Measurements from ENCODE around the gene CARD14. TPM values are rescaled to one million over a fixed set of nuclear protein-coding genes. Genes with fewer than 3 reads are reported as not detected.
"Not testable (repeated sequence)": the region's sequence is repeated elsewhere in the genome, so short reads cannot be mapped to it uniquely, and the experiment has no call there.

The CARD14 gene
- total and polyA plus RNA-seq, 9 donors = 0.27 to 1.5 (median 0.56) TPM

DNA sequence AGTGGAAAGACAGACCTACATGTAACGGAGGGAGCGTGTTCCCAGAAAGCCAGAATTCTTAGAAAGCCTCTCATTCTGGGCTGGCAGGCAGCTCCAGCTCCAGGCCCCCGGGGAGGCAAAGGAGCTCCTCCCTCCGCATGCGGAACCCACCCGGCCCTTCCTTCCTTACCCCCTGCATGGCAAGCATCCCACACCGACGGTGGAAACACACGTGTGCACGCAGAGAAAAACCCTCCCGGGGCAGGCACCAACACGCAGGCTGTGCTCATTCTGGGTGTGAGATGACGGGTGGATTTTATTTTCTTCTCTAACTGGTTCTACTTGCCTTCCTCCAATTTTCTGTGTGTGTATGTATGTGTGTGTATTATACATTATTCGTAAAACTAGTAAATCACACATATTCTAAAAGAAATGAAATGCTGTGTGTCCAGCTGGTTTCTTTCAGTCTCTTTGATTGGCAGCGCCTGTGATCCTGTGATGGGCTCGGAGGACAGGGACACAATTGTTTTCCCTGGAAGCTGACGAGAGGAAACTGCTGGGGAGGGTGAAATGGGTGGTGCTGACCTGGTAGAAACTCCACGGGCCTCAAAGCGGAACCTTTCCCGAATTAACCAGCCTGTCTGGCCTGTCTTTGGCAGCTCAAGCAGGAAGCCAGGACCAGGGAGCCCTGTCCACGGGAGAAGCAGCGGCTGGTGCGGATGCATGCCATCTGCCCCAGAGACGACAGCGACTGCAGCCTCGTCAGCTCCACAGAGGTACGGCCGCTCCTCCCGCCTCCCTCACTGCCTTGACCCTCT is 22.2 kb downstream of the CARD14 start:
- peak; percentile 52 for DNase-seq
- Histone ChIP-seq H3K36me3 (ENCODE audit: control insufficient read depth, insufficient read depth, low read length) (no peaks in the 10 kb centered on the region), H3K4me3 (ENCODE audit: low read length) (no peak overlapping the region), H3K27ac (ENCODE audit: low read length) (no peak overlapping the region), H3K4me1 (ENCODE audit: control insufficient read depth, insufficient read depth, low read length) (peaks cover 29% of the 10 kb centered on the region), H3K9me3 (replicated peaks; ENCODE audit: control insufficient read depth, low read depth, low read length) (no peaks in the 10 kb centered on the region), H3K27me3 (ENCODE audit: control insufficient read depth, insufficient read depth, low read length) (no peaks in the 10 kb centered on the region)
- whole genome bisulfite sequencing (ENCODE audit: insufficient coverage) = 27% methylated on average over 15 of the region's 29 CpGs

DNA sequence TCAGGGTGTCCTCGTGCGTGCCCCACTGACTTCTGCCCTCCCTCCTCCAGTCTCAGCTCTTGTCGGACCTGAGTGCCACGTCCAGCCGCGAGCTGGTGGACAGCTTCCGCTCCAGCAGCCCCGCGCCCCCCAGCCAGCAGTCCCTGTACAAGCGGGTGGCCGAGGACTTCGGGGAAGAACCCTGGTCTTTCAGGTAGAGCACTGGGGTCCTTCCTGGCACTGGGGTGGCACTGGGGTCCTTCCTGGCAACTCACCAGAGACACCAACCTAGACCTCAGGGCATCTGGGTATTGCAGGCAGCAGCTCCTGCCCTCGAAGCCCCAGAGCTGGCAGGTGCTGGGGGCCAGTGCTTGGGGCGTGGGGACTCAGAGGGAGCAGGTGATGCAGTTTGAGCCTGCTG is 25.3 kb downstream of the CARD14 start:
- WGBS (ENCODE audit: insufficient coverage) = 83% methylated on average over 11 of the region's 14 CpGs
- DNase-seq = no peak
- Histone ChIP-seq H3K4me3 (ENCODE audit: low read length) (no peak overlapping the region), H3K27me3 (ENCODE audit: control insufficient read depth, insufficient read depth, low read length) (no peaks in the 10 kb centered on the region), H3K4me1 (ENCODE audit: control insufficient read depth, insufficient read depth, low read length) (peaks cover 28% of the 10 kb centered on the region), H3K9me3 (replicated peaks; ENCODE audit: control insufficient read depth, low read depth, low read length) (no peaks in the 10 kb centered on the region), H3K36me3 (ENCODE audit: control insufficient read depth, insufficient read depth, low read length) (no peaks in the 10 kb centered on the region), H3K27ac (ENCODE audit: low read length) (no peak overlapping the region)

- Histone ChIP-seq H3K4me1 (ENCODE audit: control insufficient read depth, insufficient read depth, low read length) (peaks cover 28% of the 10 kb centered on the region), H3K4me3 (ENCODE audit: low read length) (no peak overlapping the region), H3K36me3 (ENCODE audit: control insufficient read depth, insufficient read depth, low read length) (no peaks in the 10 kb centered on the region), H3K27ac (ENCODE audit: low read length) (no peak overlapping the region), H3K27me3 (ENCODE audit: control insufficient read depth, insufficient read depth, low read length) (no peaks in the 10 kb centered on the region), H3K9me3 (replicated peaks; ENCODE audit: control insufficient read depth, low read depth, low read length) (no peaks in the 10 kb centered on the region)
- WGBS (ENCODE audit: insufficient coverage) = 68% methylated on average over 20 of the region's 27 CpGs
- no peak for DNase-seq
Observed at GRCh38 chr17:80195671-80196529, 26.1 kb downstream of the CARD14 start.

- H3K36me3 ChIP-seq (ENCODE audit: control insufficient read depth, insufficient read depth, low read length) = no peaks in the 10 kb centered on the region
- H3K4me1 ChIP-seq (ENCODE audit: control insufficient read depth, insufficient read depth, low read length) = peaks cover 21% of the 10 kb centered on the region
- no peaks in the 10 kb centered on the region for H3K27me3 ChIP-seq (ENCODE audit: control insufficient read depth, insufficient read depth, low read length)
- H3K4me3 ChIP-seq (ENCODE audit: low read length) = no peak overlapping the region
- no peaks in the 10 kb centered on the region for H3K9me3 ChIP-seq (replicated peaks; ENCODE audit: control insufficient read depth, low read depth, low read length)
- WGBS (ENCODE audit: insufficient coverage) = 90% methylated on average over 2 of the region's 7 CpGs
- H3K27ac ChIP-seq (ENCODE audit: low read length) = no peak overlapping the region
- DNase-seq = no peak
Observed at GRCh38 chr17:80196652-80197051, 26.8 kb downstream of the CARD14 start.

DNA sequence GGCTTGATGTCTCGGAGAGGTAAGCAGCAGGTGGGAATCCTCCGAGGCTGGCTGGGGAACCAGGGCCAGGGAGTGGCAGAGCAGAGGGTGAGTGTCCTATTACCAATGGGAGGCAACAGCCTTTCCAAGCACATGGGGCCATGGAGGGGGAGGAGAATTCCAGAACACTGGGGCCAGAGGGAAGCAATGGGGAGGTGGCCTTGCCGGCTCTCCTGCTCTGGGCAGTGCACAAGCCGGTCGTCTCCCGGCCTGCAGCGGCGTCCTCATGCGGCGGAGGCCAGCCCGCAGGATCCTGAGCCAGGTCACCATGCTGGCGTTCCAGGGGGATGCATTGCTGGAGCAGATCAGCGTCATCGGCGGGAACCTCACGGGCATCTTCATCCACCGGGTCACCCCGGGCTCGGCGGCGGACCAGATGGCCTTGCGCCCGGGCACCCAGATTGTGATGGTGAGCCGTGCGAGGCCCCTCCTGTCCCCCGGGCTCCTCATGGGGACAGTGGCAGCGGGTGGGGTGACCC is 28.4 kb downstream of the CARD14 start:
- Histone ChIP-seq H3K36me3 (ENCODE audit: control insufficient read depth, insufficient read depth, low read length) (no peaks in the 10 kb centered on the region), H3K4me3 (ENCODE audit: low read length) (no peak overlapping the region), H3K4me1 (ENCODE audit: control insufficient read depth, insufficient read depth, low read length) (peaks cover 13% of the 10 kb centered on the region), H3K27me3 (ENCODE audit: control insufficient read depth, insufficient read depth, low read length) (no peaks in the 10 kb centered on the region), H3K27ac (ENCODE audit: low read length) (no peak overlapping the region), H3K9me3 (replicated peaks; ENCODE audit: control insufficient read depth, low read depth, low read length) (no peaks in the 10 kb centered on the region)
- WGBS (ENCODE audit: insufficient coverage) = 63% methylated on average over 27 of the region's 27 CpGs
- DNase-seq = peak; percentile 33

GRCh38 chr17:80199295-80199694 is 29.5 kb downstream of the CARD14 start:
- H3K9me3 ChIP-seq (replicated peaks; ENCODE audit: control insufficient read depth, low read depth, low read length); DNase-seq; H3K36me3 ChIP-seq (ENCODE audit: control insufficient read depth, insufficient read depth, low read length); H3K27me3 ChIP-seq (ENCODE audit: control insufficient read depth, insufficient read depth, low read length); H3K4me3 ChIP-seq (ENCODE audit: low read length); H3K27ac ChIP-seq (ENCODE audit: low read length): not testable (repeated sequence)
- WGBS (ENCODE audit: insufficient coverage) = 81% methylated on average over 4 of the region's 6 CpGs
- H3K4me1 ChIP-seq (ENCODE audit: control insufficient read depth, insufficient read depth, low read length) = peaks cover 13% of the 10 kb centered on the region

GRCh38 chr17:80201446-80201845 is 31.6 kb downstream of the CARD14 start:
- Histone ChIP-seq H3K9me3 (replicated peaks; ENCODE audit: control insufficient read depth, low read depth, low read length) (no peaks in the 10 kb centered on the region), H3K36me3 (ENCODE audit: control insufficient read depth, insufficient read depth, low read length) (no peaks in the 10 kb centered on the region), H3K4me3 (ENCODE audit: low read length) (no peak overlapping the region), H3K4me1 (ENCODE audit: control insufficient read depth, insufficient read depth, low read length) (peaks cover 10% of the 10 kb centered on the region), H3K27ac (ENCODE audit: low read length) (no peak overlapping the region), H3K27me3 (ENCODE audit: control insufficient read depth, insufficient read depth, low read length) (no peaks in the 10 kb centered on the region)
- WGBS (ENCODE audit: insufficient coverage) = 88% methylated on average over 14 of the region's 15 CpGs
- DNase-seq = no peak

DNA sequence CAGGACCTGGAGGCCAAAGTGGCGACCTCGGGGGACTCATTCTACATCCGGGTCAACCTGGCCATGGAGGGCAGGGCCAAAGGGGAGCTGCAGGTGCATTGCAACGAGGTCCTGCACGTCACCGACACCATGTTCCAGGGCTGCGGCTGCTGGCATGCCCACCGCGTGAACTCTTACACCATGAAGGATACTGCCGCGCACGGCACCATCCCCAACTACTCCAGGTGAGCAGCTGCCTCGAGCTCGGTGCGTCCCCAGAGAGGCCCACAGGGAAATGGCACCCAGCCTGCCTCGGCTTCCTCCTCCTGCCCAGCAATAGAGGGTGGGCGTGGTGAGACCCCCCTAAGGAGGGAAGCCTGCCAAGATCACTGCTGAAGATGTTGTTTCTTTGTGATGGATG is 32.4 kb downstream of the CARD14 start:
- Histone ChIP-seq H3K4me3 (ENCODE audit: low read length) (no peak overlapping the region), H3K36me3 (ENCODE audit: control insufficient read depth, insufficient read depth, low read length) (peaks cover 4% of the 10 kb centered on the region), H3K9me3 (replicated peaks; ENCODE audit: control insufficient read depth, low read depth, low read length) (no peaks in the 10 kb centered on the region), H3K27ac (ENCODE audit: low read length) (no peak overlapping the region), H3K27me3 (ENCODE audit: control insufficient read depth, insufficient read depth, low read length) (no peaks in the 10 kb centered on the region), H3K4me1 (ENCODE audit: control insufficient read depth, insufficient read depth, low read length) (peaks cover 10% of the 10 kb centered on the region)
- WGBS (ENCODE audit: insufficient coverage) = 88% methylated on average over 14 of the region's 17 CpGs
- no peak for DNase-seq

GRCh38 chr17:80203471-80203963 is 33.7 kb downstream of the CARD14 start:
- WGBS (ENCODE audit: insufficient coverage) = 94% methylated on average over 8 of the region's 11 CpGs
- Histone ChIP-seq H3K4me3 (ENCODE audit: low read length) (no peak overlapping the region), H3K27ac (ENCODE audit: low read length) (no peak overlapping the region), H3K36me3 (ENCODE audit: control insufficient read depth, insufficient read depth, low read length) (peaks cover 5% of the 10 kb centered on the region), H3K4me1 (ENCODE audit: control insufficient read depth, insufficient read depth, low read length) (peaks cover under 1% of the 10 kb centered on the region), H3K27me3 (ENCODE audit: control insufficient read depth, insufficient read depth, low read length) (no peaks in the 10 kb centered on the region), H3K9me3 (replicated peaks; ENCODE audit: control insufficient read depth, low read depth, low read length) (no peaks in the 10 kb centered on the region)
- DNase-seq = no peak

All from muscle of leg (tissue), 11 donors.